HepG2 (cell line): ENCODE measurements around the gene THADA. TPM values are rescaled to one million over a fixed set of nuclear protein-coding genes. Genes with fewer than 3 reads are reported as not detected.

Source experiments
- ATAC-seq: fragments of 200-7000 bp; cut with Tn5 transposase; 3 replicates; pipeline ENCODE4 v1.9.1; 2020; ENCODE audit warnings: mild to moderate bottlenecking, moderate library complexity
- BruUV-seq: library from RNA; stranded (reverse); fragments of 400-500 nt; replicated peaks from 2 replicates; lab custom pipeline; 2021; lab: Mats Ljungman, UMichigan
- CTCF ChIA-PET: fragments of 300-600 bp; formaldehyde crosslinking; extraction: SDS; loops from one replicate; lab custom pipeline; 2021; ENCODE audit warnings: low total read pairs, inconsistent platforms, low intra/inter-chr PET ratio; lab: Yijun Ruan, JAX
- POLR2A ChIA-PET: fragments of 350-600 bp; sonication (Branson Sonifier 250); formaldehyde crosslinking; loops from one replicate; lab custom pipeline; 2020; ENCODE audit warnings: antibody characterized with exemption, inconsistent platforms; lab: Yijun Ruan, JAX
- DNase-seq: peaks from one replicate; pipeline ENCODE4 v3.0.0-alpha.2; 2015; ENCODE audit warnings: low spot score
- FAIRE-seq: peaks from 3 replicates; lab custom pipeline; 2011; peaks lifted over from hg19 to GRCh38; lab: Jason Lieb, UNC
- H2AFZ ChIP-seq: one replicate; pipeline ENCODE4 v1.6.1; 2011; ENCODE audit warnings: low read length, inconsistent platforms
- H3K27ac ChIP-seq: fragments of 300-600 bp; 3 replicates; pipeline ENCODE4 v1.8.0; 2011; ENCODE audit warnings: mixed run types, mild to moderate bottlenecking, mixed read lengths, low read length, inconsistent platforms; ENCODE audit not compliant: insufficient read depth; ENCODE audit errors: extremely low read length
- H3K27me3 ChIP-seq, 2 experiments: fragments of 200-600 bp in 1 of 2; 2 replicates in 1 of 2; 3 replicates in 1 of 2; pipeline versions ENCODE4 v1.6.0 to v1.8.0; 2011; ENCODE audit warnings: low read length in 2 of 2, mild to moderate bottlenecking in 2 of 2, moderate library complexity in 2 of 2, inconsistent platforms in 1 of 2; ENCODE audit not compliant: insufficient read depth in 2 of 2, control insufficient read depth in 1 of 2
- H3K36me3 ChIP-seq, 2 experiments: fragments of 200-600 bp in 1 of 2; replicated peaks in 1 of 2; 2 replicates in 1 of 2; 3 replicates in 1 of 2; pipeline versions ENCODE4 v1.5.1 to v1.8.0; 2011; ENCODE audit warnings: low read length in 2 of 2, inconsistent platforms in 1 of 2; ENCODE audit not compliant: insufficient read depth in 2 of 2, control insufficient read depth in 1 of 2
- H3K4me1 ChIP-seq: 2 replicates; pipeline ENCODE4 v1.5.1; 2012; ENCODE audit warnings: low read length, inconsistent platforms; ENCODE audit not compliant: insufficient read depth
- H3K4me2 ChIP-seq: 2 replicates; pipeline ENCODE4 v1.6.0; 2011; ENCODE audit warnings: low read depth, low read length, inconsistent platforms
- H3K4me3 ChIP-seq, 3 experiments: fragments of 200-600 bp in 1 of 3; sonication (generic), shearing (Covaris generic) in 1 of 3; replicated peaks in 1 of 3; 2 replicates each; pipeline ENCODE4 v1.5.1; 2011 to 2016; ENCODE audit warnings: low read length in 3 of 3, inconsistent platforms in 2 of 3, low read depth in 2 of 3, mild to moderate bottlenecking in 2 of 3, control low read depth in 1 of 3, mixed read lengths in 1 of 3; ENCODE audit not compliant: insufficient read depth in 1 of 3
- H3K79me2 ChIP-seq: one replicate; pipeline ENCODE4 v1.6.1; 2011; ENCODE audit warnings: low read length, inconsistent platforms; ENCODE audit not compliant: insufficient read depth
- H3K9ac ChIP-seq: 2 replicates; pipeline ENCODE4 v1.6.0; 2011; ENCODE audit warnings: mild to moderate bottlenecking, low read depth, low read length, inconsistent platforms; ENCODE audit not compliant: insufficient read depth
- H3K9me3 ChIP-seq: 2 replicates; pipeline ENCODE4 v1.5.1; 2012; ENCODE audit warnings: mild to moderate bottlenecking, low read length
- H4K20me1 ChIP-seq: 2 replicates; pipeline ENCODE4 v1.6.0; 2011; ENCODE audit warnings: inconsistent platforms, mild to moderate bottlenecking, low read length, moderate library complexity; ENCODE audit not compliant: insufficient read depth
- LCORL ChIP-seq, 2 experiments: fragments of 450-650 bp in 1 of 2; sonication (generic) in 1 of 2; formaldehyde crosslinking in 1 of 2; IDR thresholded peaks; 2 replicates each; pipeline versions ENCODE4 v1.5.0 to v1.6.1; 2017 to 2020; ENCODE audit warnings: antibody characterized with exemption in 1 of 2, missing genetic modification reagents in 1 of 2
- NBN ChIP-seq: fragments of 450-650 bp; conservative IDR thresholded peaks from 2 replicates; pipeline ENCODE4 v1.6.1; 2017
- SNAI1 ChIP-seq: sonication (generic); formaldehyde crosslinking; IDR thresholded peaks from 2 replicates; pipeline ENCODE4 v1.5.0; 2020; ENCODE audit warnings: mild to moderate bottlenecking, missing genetic modification reagents, borderline replicate concordance
- THAP9 ChIP-seq: sonication (generic); formaldehyde crosslinking; IDR thresholded peaks from 2 replicates; pipeline ENCODE4; 2020; ENCODE audit warnings: missing genetic modification reagents, mild to moderate bottlenecking, borderline replicate concordance
- ZC3H13 ChIP-seq: sonication (generic); formaldehyde crosslinking; IDR thresholded peaks from 2 replicates; pipeline ENCODE4 v1.8.1; 2023; ENCODE audit warnings: mild to moderate bottlenecking, missing genetic modification reagents, moderate library complexity
- ZC3H4 ChIP-seq: sonication (generic); formaldehyde crosslinking; IDR thresholded peaks from 2 replicates; pipeline ENCODE4 v1.4.0; 2020; ENCODE audit warnings: missing genetic modification reagents, borderline replicate concordance
- ZNF510 ChIP-seq: sonication (generic); formaldehyde crosslinking; IDR thresholded peaks from 2 replicates; pipeline ENCODE4 v1.4.0; 2020; ENCODE audit warnings: low read depth, mild to moderate bottlenecking, missing genetic modification reagents
- ZNF670 ChIP-seq: sonication (generic); formaldehyde crosslinking; IDR thresholded peaks from 2 replicates; pipeline ENCODE4 v1.8.0; 2022; ENCODE audit warnings: mild to moderate bottlenecking, missing genetic modification reagents, borderline replicate concordance
- ZNF879 ChIP-seq: sonication (generic); formaldehyde crosslinking; IDR thresholded peaks from 2 replicates; pipeline ENCODE4 v1.8.1; 2023; ENCODE audit warnings: missing genetic modification reagents
- WGBS: methylation state at CpG from one replicate; pipeline ENCODE4 v1.1.6; 2017; ENCODE audit warnings: low lambda C conversion rate; 5-methylcytosine and 5-hydroxymethylcytosine counted together
- in situ Hi-C: cut with HindIII; loops from 2 replicates; pipeline ENCODE4 v1.10.0; 2017; ENCODE audit warnings: low pct_unique_long_range_greater_than_20kb; ENCODE audit not compliant: extremely low pct_ligation_motif_present
- intact Hi-C: fragments of 100-400 bp; cut with micrococcal nuclease; formaldehyde crosslinking; loops from one replicate; pipeline ENCODE4 v1.10.0; 2022; ENCODE audit not compliant: unreplicated experiment
- polyA plus RNA-seq, 8 experiments: library from polyadenylated mRNA; depleted of rRNA in 3 of 8; stranded (reverse) in 7 of 8; unstranded in 1 of 8; fragments of >200 nt; fragmentation: Illumina TruSeq in 4 of 8; extraction: Trizol in 4 of 8; gene quantifications; 2 replicates each; pipeline versions ENCODE4 v1.2.1 to v1.2.3, GENCODE V29; 2011 to 2016; ENCODE audit warnings: low read depth in 4 of 8, missing spikeins in 1 of 8, mixed read lengths in 1 of 8; ENCODE audit not compliant: insufficient read depth in 1 of 8
- total RNA-seq, 5 experiments: library from RNA; depleted of rRNA; stranded (reverse); fragments of >200 nt; fragmentation: Illumina TruSeq; extraction: Trizol; gene quantifications; 2 replicates each; pipeline ENCODE4 v1.2.3, GENCODE V29; 2016; ENCODE audit warnings: low read depth in 1 of 5
- TF ChIP-seq, protein P1 (sequence below): sonication (generic); formaldehyde crosslinking; IDR thresholded peaks from 2 replicates; pipeline ENCODE4 v1.8.0; 2022; ENCODE audit warnings: mild to moderate bottlenecking, missing genetic modification reagents, borderline replicate concordance
- TF ChIP-seq, protein P2 (sequence below), 2 experiments: sonication (generic) in 1 of 2; formaldehyde crosslinking in 1 of 2; IDR thresholded peaks; 2 replicates each; pipeline versions ENCODE4 v1.4.0 to v1.6.1; 2016 to 2020; ENCODE audit warnings: borderline replicate concordance in 1 of 2, low read depth in 1 of 2, mild to moderate bottlenecking in 1 of 2, missing genetic modification reagents in 1 of 2

The THADA gene
- total and polyA plus RNA-seq, 2 of the 13 experiments (the other 11 are each of a cell fraction or from before 2014, with no cell fraction given), result 12.7 to 21.7 TPM

GRCh38 chr2:43218702-43219382 is 377.0 kb downstream of the THADA start (continued):
- TF ChIP-seq LCORL (IDR thresholded peaks at IDR 0.05), result 0 out of 2 replicates have a peak, but pooled peaks have one; percentile 47
- no peak; the same call in 1 of the 2 replicates for TF ChIP-seq LCORL (CRISPR knock-in tag; IDR thresholded peaks at IDR 0.05)
- TF ChIP-seq, protein P1, sequence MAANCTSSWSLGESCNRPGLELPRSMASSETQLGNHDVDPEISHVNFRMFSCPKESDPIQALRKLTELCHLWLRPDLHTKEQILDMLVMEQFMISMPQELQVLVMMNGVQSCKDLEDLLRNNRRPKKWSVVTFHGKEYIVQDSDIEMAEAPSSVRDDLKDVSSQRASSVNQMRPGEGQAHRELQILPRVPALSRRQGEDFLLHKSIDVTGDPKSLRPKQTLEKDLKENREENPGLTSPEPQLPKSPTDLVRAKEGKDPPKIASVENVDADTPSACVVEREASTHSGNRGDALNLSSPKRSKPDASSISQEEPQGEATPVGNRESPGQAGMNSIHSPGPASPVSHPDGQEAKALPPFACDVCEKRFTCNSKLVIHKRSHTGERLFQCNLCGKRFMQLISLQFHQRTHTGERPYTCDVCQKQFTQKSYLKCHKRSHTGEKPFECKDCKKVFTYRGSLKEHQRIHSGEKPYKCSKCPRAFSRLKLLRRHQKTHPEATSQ (CRISPR knock-in tag), result 0 out of 2 replicates have a peak, but pooled peaks have one; percentile 6
- TF ChIP-seq THAP9 (CRISPR knock-in tag), result no peak

- ATAC-seq (no peak), FAIRE-seq (no peak), DNase-seq (no peak)
- Histone ChIP-seq H3K9ac (peak overlapping the region; percentile 80), H3K36me3 (no peaks in the 10 kb centered on the region; a peak in 2 of 5 replicates), H3K4me1 (peaks cover 59% of the 10 kb centered on the region), H4K20me1 (peaks cover 13% of the 10 kb centered on the region), H3K27ac (peak overlapping the region; percentile 89), H3K27me3 (no peaks in the 10 kb centered on the region; a peak in 1 of 5 replicates), H3K4me2 (peak overlapping the region; percentile 99), H3K9me3 (no peaks in the 10 kb centered on the region), H3K4me3 (peak overlapping the region; percentile 80 to 97 (median 89)), H2AFZ (peak overlapping the region; percentile 34), H3K79me2 (peaks cover 26% of the 10 kb centered on the region)
- ChIA-PET CTCF (no interaction called here), POLR2A (interaction anchor here (0.7 to 13.7 kb wide), 14 partner anchors 9 to 293 kb away, joined by 3 to 324 read pairs (median 19); partner anchors contain the start of gene ZFP36L2)
- WGBS, result 18% methylated on average over 13 of the region's 13 CpGs
- in situ Hi-C loops (no loop called here), intact Hi-C loops (no loop called here)
- no TSS peak for BruUV-seq
- TF ChIP-seq ZC3H13 (CRISPR knock-in tag), result no peak
- TF ChIP-seq ZNF879 (CRISPR knock-in tag), result 0 out of 2 replicates have a peak, but pooled peaks have one; percentile 37
- TF ChIP-seq, protein P2, sequence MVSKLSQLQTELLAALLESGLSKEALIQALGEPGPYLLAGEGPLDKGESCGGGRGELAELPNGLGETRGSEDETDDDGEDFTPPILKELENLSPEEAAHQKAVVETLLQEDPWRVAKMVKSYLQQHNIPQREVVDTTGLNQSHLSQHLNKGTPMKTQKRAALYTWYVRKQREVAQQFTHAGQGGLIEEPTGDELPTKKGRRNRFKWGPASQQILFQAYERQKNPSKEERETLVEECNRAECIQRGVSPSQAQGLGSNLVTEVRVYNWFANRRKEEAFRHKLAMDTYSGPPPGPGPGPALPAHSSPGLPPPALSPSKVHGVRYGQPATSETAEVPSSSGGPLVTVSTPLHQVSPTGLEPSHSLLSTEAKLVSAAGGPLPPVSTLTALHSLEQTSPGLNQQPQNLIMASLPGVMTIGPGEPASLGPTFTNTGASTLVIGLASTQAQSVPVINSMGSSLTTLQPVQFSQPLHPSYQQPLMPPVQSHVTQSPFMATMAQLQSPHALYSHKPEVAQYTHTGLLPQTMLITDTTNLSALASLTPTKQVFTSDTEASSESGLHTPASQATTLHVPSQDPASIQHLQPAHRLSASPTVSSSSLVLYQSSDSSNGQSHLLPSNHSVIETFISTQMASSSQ (IDR thresholded peaks at IDR 0.05; ENCODE audit: low read depth), result 0 out of 2 replicates have a peak, but pooled peaks have one; percentile 28
- TF ChIP-seq, protein P2 (CRISPR knock-in tag; IDR thresholded peaks at IDR 0.05; ENCODE audit: borderline replicate concordance), result no peak
- TF ChIP-seq ZC3H4 (CRISPR knock-in tag), result peak; percentile 56; the same call in 1 of the 2 replicates
- TF ChIP-seq SNAI1 (CRISPR knock-in tag), result 0 out of 2 replicates have a peak, but pooled peaks have one; percentile 47
- TF ChIP-seq ZNF670, result no peak
- peak; percentile 17; the same call in 1 of the 2 replicates for TF ChIP-seq ZNF510 (CRISPR knock-in tag)
- TF ChIP-seq NBN, result no peak
Measured at GRCh38 chr2:43218155-43218701, 377.6 kb downstream of the THADA start.
